Lower leg skin (tissue), 4 donors: ENCODE measurements around the gene CEP295NL. TPM values are rescaled to one million over a fixed set of nuclear protein-coding genes. Genes with fewer than 3 reads are reported as not detected.

Experiments used
- DNase-seq, 2 donors: peaks; one replicate each; pipeline ENCODE4 v3.0.0-alpha.2; 2019; ENCODE audit warnings: low spot score in 2 of 2
- H3K4me3 ChIP-seq: fragments of 200-600 bp; sonication (generic); 2 replicates; pipeline ENCODE4 v1.5.1; 2017; ENCODE audit warnings: mild to moderate bottlenecking, low read depth; ENCODE audit not compliant: poor library complexity, severe bottlenecking
- POLR2A ChIP-seq, 2 donors: fragments of 450-650 bp; IDR thresholded peaks; one replicate each; pipeline ENCODE4 v1.6.1; 2016 to 2017; ENCODE audit warnings: antibody characterized with exemption in 2 of 2, mild to moderate bottlenecking in 1 of 2, moderate library complexity in 1 of 2
- WGBS, 2 donors: methylation state at CpG; one replicate each; pipeline ENCODE4 v1.1.5; 2018; 5-methylcytosine and 5-hydroxymethylcytosine counted together
- intact Hi-C: fragments of 100-400 bp; cut with DNase I; formaldehyde crosslinking; loops from one replicate; pipeline ENCODE4 v1.15.0; 2023; ENCODE audit warnings: low total_unique reads
- total RNA-seq, 4 donors: library from RNA; depleted of rRNA; stranded (reverse); fragments of >200 nt; gene quantifications; one replicate each; pipeline ENCODE4 v1.1.0, GENCODE V29; 2016
- TF ChIP-seq, protein P1 (sequence below), 3 donors: fragments of 450-650 bp; IDR thresholded peaks; one replicate each; pipeline ENCODE4 v1.5.1; 2016; ENCODE audit warnings: antibody characterized with exemption in 3 of 3, mild to moderate bottlenecking in 3 of 3, moderate library complexity in 2 of 3

The CEP295NL gene
- total RNA-seq, 4 donors from 2014 or later = 2.0 to 2.9 (median 2.6) TPM

GRCh38 chr17:78852709-78853121, 50.3 kb downstream of the CEP295NL start:
- no peak for DNase-seq
- WGBS, 2 donors = 88 to 90% methylated on average over 16 of the region's 16 CpGs
- H3K4me3 ChIP-seq = no peak overlapping the region
- intact Hi-C loops = no loop called here
- TF ChIP-seq, protein P1, sequence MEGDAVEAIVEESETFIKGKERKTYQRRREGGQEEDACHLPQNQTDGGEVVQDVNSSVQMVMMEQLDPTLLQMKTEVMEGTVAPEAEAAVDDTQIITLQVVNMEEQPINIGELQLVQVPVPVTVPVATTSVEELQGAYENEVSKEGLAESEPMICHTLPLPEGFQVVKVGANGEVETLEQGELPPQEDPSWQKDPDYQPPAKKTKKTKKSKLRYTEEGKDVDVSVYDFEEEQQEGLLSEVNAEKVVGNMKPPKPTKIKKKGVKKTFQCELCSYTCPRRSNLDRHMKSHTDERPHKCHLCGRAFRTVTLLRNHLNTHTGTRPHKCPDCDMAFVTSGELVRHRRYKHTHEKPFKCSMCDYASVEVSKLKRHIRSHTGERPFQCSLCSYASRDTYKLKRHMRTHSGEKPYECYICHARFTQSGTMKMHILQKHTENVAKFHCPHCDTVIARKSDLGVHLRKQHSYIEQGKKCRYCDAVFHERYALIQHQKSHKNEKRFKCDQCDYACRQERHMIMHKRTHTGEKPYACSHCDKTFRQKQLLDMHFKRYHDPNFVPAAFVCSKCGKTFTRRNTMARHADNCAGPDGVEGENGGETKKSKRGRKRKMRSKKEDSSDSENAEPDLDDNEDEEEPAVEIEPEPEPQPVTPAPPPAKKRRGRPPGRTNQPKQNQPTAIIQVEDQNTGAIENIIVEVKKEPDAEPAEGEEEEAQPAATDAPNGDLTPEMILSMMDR (IDR thresholded peaks at IDR 0.05) = no peak
- TF ChIP-seq POLR2A (IDR thresholded peaks at IDR 0.05) = no peak

DNA sequence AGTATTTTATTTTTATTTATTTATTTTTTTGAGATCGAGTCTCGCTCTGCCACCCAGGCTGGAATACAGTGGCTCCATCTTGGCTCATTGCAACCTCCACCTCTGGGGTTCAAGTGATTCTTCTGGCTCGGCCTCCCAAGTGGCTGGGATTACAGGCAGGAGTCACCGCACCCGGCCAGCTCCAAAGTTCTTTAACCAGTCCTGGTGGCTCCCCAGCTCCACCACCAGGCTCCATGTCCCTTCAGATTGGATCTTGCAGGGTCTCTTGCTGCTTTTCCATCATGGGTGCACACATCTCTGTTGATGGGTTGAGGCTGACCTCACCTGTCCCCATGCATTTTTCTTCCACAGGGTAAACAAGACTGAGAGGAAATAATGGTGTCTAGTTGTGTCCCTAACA, 54.0 kb downstream of the CEP295NL start:
- DNase-seq = no peak
- H3K4me3 ChIP-seq = no peak overlapping the region
- WGBS, 2 donors = 93 to 95% methylated on average over 5 of the region's 5 CpGs
- intact Hi-C loops = no loop called here
- TF ChIP-seq, protein P1 (IDR thresholded peaks at IDR 0.05) = no peak
- TF ChIP-seq POLR2A (IDR thresholded peaks at IDR 0.05) = no peak

- H3K4me3 ChIP-seq = no peak overlapping the region
- no peak for DNase-seq
- TF ChIP-seq, protein P1 (IDR thresholded peaks at IDR 0.05) = no peak
- no peak for TF ChIP-seq POLR2A (IDR thresholded peaks at IDR 0.05)
- 93 to 97% methylated on average over 3 of the region's 3 CpGs for WGBS, 2 donors
- intact Hi-C loops = no loop called here
These were observed 55.9 kb downstream of the CEP295NL start for GRCh38 chr17:78847052-78847451.

GRCh38 chr17:78844301-78845005, 58.5 kb downstream of the CEP295NL start:
- no peak for TF ChIP-seq POLR2A (IDR thresholded peaks at IDR 0.05)
- TF ChIP-seq, protein P1 (IDR thresholded peaks at IDR 0.05) = no peak
- no peak for DNase-seq
- H3K4me3 ChIP-seq = no peak overlapping the region
- intact Hi-C loops = no loop called here
- WGBS, 2 donors = 71 to 73% methylated on average over 9 of the region's 9 CpGs

DNA sequence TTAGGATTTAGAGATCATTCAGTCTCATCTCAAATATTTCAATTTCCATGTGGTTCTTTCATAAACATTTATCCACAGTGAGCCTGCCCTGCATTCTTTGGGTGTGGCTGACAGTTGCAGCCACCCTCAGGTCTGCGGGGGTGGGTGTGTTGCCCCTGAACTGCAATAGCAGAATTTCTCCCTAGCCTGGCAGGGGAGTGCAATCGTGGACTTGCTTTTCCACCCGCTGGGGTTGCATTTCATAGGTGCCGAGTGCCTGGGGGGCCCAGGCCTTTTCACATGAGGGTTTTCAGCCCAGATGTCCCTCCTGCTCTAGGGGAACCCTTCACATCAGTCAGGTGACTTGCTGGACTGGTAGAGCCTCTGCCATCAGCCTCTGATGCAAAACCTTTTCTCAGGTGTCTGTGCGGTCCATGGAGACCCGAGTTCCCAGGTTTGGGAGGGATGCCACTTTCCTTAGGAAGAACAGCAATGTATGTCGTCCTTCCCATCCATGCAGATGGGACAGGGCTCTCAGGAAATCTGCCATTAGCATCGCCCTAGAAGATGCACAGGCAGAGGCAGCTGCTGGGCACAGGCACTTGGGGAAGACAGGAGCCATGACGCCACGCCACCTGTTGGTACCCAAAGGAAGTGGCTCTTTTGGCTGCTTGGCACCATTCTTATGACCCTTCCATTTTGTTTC, 60.0 kb downstream of the CEP295NL start:
- DNase-seq = no peak
- intact Hi-C loops = no loop called here
- TF ChIP-seq POLR2A (IDR thresholded peaks at IDR 0.05) = no peak
- TF ChIP-seq, protein P1 (IDR thresholded peaks at IDR 0.05) = no peak
- WGBS, 2 donors = 43 to 49% methylated on average over 9 to 10 of the region's 10 CpGs
- no peak overlapping the region for H3K4me3 ChIP-seq
